H9 (cell line): ENCODE data around the gene TMEM51. TPM values are rescaled to one million over a fixed set of nuclear protein-coding genes. Genes with fewer than 3 reads are reported as not detected.
A peak's percentile ranks its signal among the peaks of the same experiment; 100 is the strongest.

Experiments used
- DNase-seq: peaks from one replicate; pipeline ENCODE4 v3.0.0-alpha.2; 2017
- H2AFZ ChIP-seq: one replicate; pipeline ENCODE4 v1.6.1; 2013; ENCODE audit warnings: mild to moderate bottlenecking, low read length, control low read depth, moderate library complexity
- H2AK5ac ChIP-seq: 2 replicates; pipeline ENCODE4 v1.6.1; 2013; ENCODE audit warnings: low read length, control low read depth, mixed read lengths; ENCODE audit not compliant: insufficient read length
- H2BK120ac ChIP-seq: one replicate; pipeline ENCODE4 v1.6.1; 2013; ENCODE audit warnings: low read depth, mild to moderate bottlenecking, low read length, control low read depth, inconsistent platforms; ENCODE audit not compliant: poor library complexity, severe bottlenecking
- H2BK12ac ChIP-seq: 2 replicates; pipeline ENCODE4 v1.6.1; 2013; ENCODE audit warnings: low read length, control low read depth, mixed read lengths, low read depth; ENCODE audit not compliant: insufficient read length
- H2BK15ac ChIP-seq: 2 replicates; pipeline ENCODE4 v1.6.1; 2013; ENCODE audit warnings: low read depth, low read length, control low read depth
- H2BK20ac ChIP-seq: one replicate; pipeline ENCODE4 v1.6.1; 2013; ENCODE audit warnings: low read depth, mild to moderate bottlenecking, low read length, control low read depth, inconsistent platforms; ENCODE audit not compliant: poor library complexity, severe bottlenecking
- H2BK5ac ChIP-seq: 2 replicates; pipeline ENCODE4 v1.6.1; 2013; ENCODE audit warnings: low read length, control low read depth, mixed read lengths; ENCODE audit not compliant: insufficient read length
- H3K14ac ChIP-seq: 2 replicates; pipeline ENCODE4 v1.6.1; 2013; ENCODE audit warnings: low read length, control low read depth; ENCODE audit not compliant: insufficient read depth
- H3K18ac ChIP-seq: 2 replicates; pipeline ENCODE4 v1.6.1; 2013; ENCODE audit warnings: low read depth, mild to moderate bottlenecking, mixed read lengths, low read length, control low read depth; ENCODE audit not compliant: insufficient read length
- H3K23ac ChIP-seq: 2 replicates; pipeline ENCODE4 v1.6.1; 2013; ENCODE audit warnings: low read length, control low read depth, mixed read lengths, low read depth; ENCODE audit not compliant: insufficient read length
- H3K23me2 ChIP-seq: 2 replicates; pipeline ENCODE4 v1.6.1; 2013; ENCODE audit warnings: low read depth, mild to moderate bottlenecking, mixed read lengths, low read length, control low read depth; ENCODE audit not compliant: insufficient read length, poor library complexity, severe bottlenecking
- H3K27ac ChIP-seq: 2 replicates; pipeline ENCODE4 v1.5.1; 2013; ENCODE audit warnings: low read length, control low read depth, mixed read lengths, low read depth; ENCODE audit not compliant: insufficient read length
- H3K27me3 ChIP-seq: 2 replicates; pipeline ENCODE4 v1.6.1; 2013; ENCODE audit warnings: low read length, control low read depth, inconsistent platforms; ENCODE audit not compliant: insufficient read depth
- H3K4ac ChIP-seq: 2 replicates; pipeline ENCODE4 v1.6.1; 2013; ENCODE audit warnings: low read depth, mild to moderate bottlenecking, control low read depth, inconsistent platforms, low read length, moderate library complexity
- H3K4me1 ChIP-seq: 2 replicates; pipeline ENCODE4 v1.6.1; 2013; ENCODE audit warnings: low read length, control low read depth, inconsistent platforms; ENCODE audit not compliant: insufficient read depth
- H3K4me2 ChIP-seq: 2 replicates; pipeline ENCODE4 v1.6.1; 2013; ENCODE audit warnings: low read length, control low read depth, mixed read lengths; ENCODE audit not compliant: insufficient read length, insufficient read depth
- H3K56ac ChIP-seq: 2 replicates; pipeline ENCODE4 v1.6.1; 2013; ENCODE audit warnings: low read depth, mild to moderate bottlenecking, mixed read lengths, low read length, control low read depth; ENCODE audit not compliant: insufficient read length
- H3K79me1 ChIP-seq: 2 replicates; pipeline ENCODE4 v1.6.1; 2013; ENCODE audit warnings: low read depth, mild to moderate bottlenecking, moderate library complexity, low read length, control low read depth, inconsistent platforms; ENCODE audit not compliant: insufficient read depth, poor library complexity, severe bottlenecking
- H3K79me2 ChIP-seq: 2 replicates; pipeline ENCODE4 v1.6.1; 2013; ENCODE audit warnings: low read length, control low read depth, inconsistent platforms; ENCODE audit not compliant: insufficient read depth
- H3K9ac ChIP-seq: 2 replicates; pipeline ENCODE4 v1.6.1; 2013; ENCODE audit warnings: low read length, control low read depth, mixed read lengths; ENCODE audit not compliant: insufficient read length; ENCODE audit errors: extremely low read depth
- H3K9me3 ChIP-seq: one replicate; pipeline ENCODE4 v1.6.1; 2013; ENCODE audit warnings: low read depth, low read length, inconsistent platforms; ENCODE audit not compliant: control insufficient read depth
- H3T11ph ChIP-seq: one replicate; pipeline ENCODE4 v1.6.1; 2013; ENCODE audit warnings: mild to moderate bottlenecking, low read length, control low read depth, inconsistent platforms
- H4K20me1 ChIP-seq: one replicate; pipeline ENCODE4 v1.6.1; 2013; ENCODE audit not compliant: control insufficient read depth, insufficient read length, insufficient read depth
- H4K5ac ChIP-seq: 2 replicates; pipeline ENCODE4 v1.6.1; 2013; ENCODE audit warnings: low read depth, mild to moderate bottlenecking, mixed read lengths, low read length, control low read depth; ENCODE audit not compliant: insufficient read length
- H4K8ac ChIP-seq: replicated peaks from 2 replicates; pipeline ENCODE4 v1.6.1; 2013; ENCODE audit warnings: low read length, control low read depth, mixed read lengths, low read depth; ENCODE audit not compliant: insufficient read length
- H4K91ac ChIP-seq: 2 replicates; pipeline ENCODE4 v1.6.1; 2013; ENCODE audit warnings: low read depth, mild to moderate bottlenecking, moderate library complexity, mixed read lengths, low read length, control low read depth; ENCODE audit not compliant: insufficient read length
- H3K27ac Mint-ChIP-seq, 3 experiments: 2 replicates in 2 of 3; 3 replicates in 1 of 3; pipeline ENCODE4 v1.8.0; 2020 to 2021; ENCODE audit warnings: mixed read lengths in 3 of 3, mild to moderate bottlenecking in 1 of 3, moderate library complexity in 1 of 3
- H3K27me3 Mint-ChIP-seq: 2 replicates; pipeline ENCODE4 v1.8.0; 2021; ENCODE audit warnings: low read depth, mild to moderate bottlenecking, moderate library complexity, mixed read lengths
- H3K36me3 Mint-ChIP-seq, 3 experiments: 2 replicates in 2 of 3; 3 replicates in 1 of 3; pipeline ENCODE4 v1.8.0; 2020 to 2021; ENCODE audit warnings: low read depth in 3 of 3, mixed read lengths in 3 of 3; ENCODE audit not compliant: insufficient read depth in 1 of 3
- H3K4me1 Mint-ChIP-seq, 2 experiments: 2 replicates each; pipeline ENCODE4 v1.8.0; 2020; ENCODE audit warnings: mixed read lengths in 2 of 2
- H3K4me3 Mint-ChIP-seq, 2 experiments: 2 replicates in 1 of 2; 3 replicates in 1 of 2; pipeline ENCODE4 v1.8.0; 2020 to 2021; ENCODE audit warnings: mild to moderate bottlenecking in 2 of 2, mixed read lengths in 2 of 2, moderate library complexity in 1 of 2
- H3K9me3 Mint-ChIP-seq, 2 experiments: 2 replicates in 1 of 2; 3 replicates in 1 of 2; pipeline ENCODE4 v1.8.0; 2020; ENCODE audit warnings: mild to moderate bottlenecking in 2 of 2, mixed read lengths in 2 of 2, moderate library complexity in 1 of 2
- WGBS: extraction: QIAGEN DNeasy Blood & Tissue Kit; methylation state at CpG from one replicate; pipeline ENCODE4 v1.1.7; 2013; ENCODE audit warnings: missing lambda C conversion rate, low lambda C conversion rate, mixed read lengths; ENCODE audit not compliant: insufficient read length; ENCODE audit errors: extremely low coverage; 5-methylcytosine and 5-hydroxymethylcytosine counted together
- total RNA-seq: library from RNA; stranded (reverse); gene quantifications from 2 replicates; pipeline ENCODE4 v1.2.1, GENCODE V29; 2021
- TF ChIP-seq, protein P1 (sequence below): fragments of 200-600 bp; sonication (generic); conservative IDR thresholded peaks from 3 replicates; pipeline ENCODE4 v1.8.0; 2021; ENCODE audit warnings: antibody characterized with exemption, mild to moderate bottlenecking

The TMEM51 gene
- total RNA-seq, 1 experiment from 2014 or later: 4.6 TPM

DNA sequence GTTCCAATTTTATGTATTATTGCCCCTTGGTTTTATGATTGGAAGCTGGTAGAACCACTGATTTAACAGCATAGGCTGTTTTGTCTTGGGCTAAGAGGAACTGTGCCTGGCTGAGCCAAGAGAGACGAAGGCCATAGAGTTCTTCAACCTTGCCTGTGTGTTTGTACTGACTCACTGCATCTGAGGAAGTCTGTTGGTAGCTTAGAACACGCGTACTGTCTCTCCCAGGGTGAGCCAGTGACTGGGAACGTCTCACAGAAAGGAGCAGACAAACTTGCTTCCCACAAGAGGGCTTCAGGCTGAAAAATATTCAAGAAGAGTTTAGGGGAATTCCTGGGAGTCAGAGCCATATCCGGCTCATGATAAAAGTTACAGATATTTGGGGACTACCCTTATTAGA lies 14.9 kb downstream of the TMEM51 start:
- no peak overlapping the region for H3T11ph ChIP-seq
- Mint-ChIP-seq H3K27me3 (no peaks in the 10 kb centered on the region; the same call in none of the 2 replicates), H3K4me3 (no peak overlapping the region), H3K27ac (0 out of 7 replicates have a peak overlapping the region, but pooled peaks of 1 of the 3 experiments have one; percentile 22), H3K9me3 (no peaks in the 10 kb centered on the region), H3K4me1 (peaks cover 9 to 21% of the 10 kb centered on the region in 2 experiments; a peak in 3 of 4 replicates), H3K36me3 (peaks cover 0 to 4% (median 0%) of the 10 kb centered on the region in 3 experiments; a peak in 4 of 7 replicates)
- no peaks in the 10 kb centered on the region for H4K20me1 ChIP-seq
- H2BK15ac ChIP-seq: no peak overlapping the region
- H3K56ac ChIP-seq: no peak overlapping the region
- H3K18ac ChIP-seq: no peak overlapping the region
- H2AFZ ChIP-seq: no peak overlapping the region
- H2AK5ac ChIP-seq: no peak overlapping the region
- no peak overlapping the region for H4K91ac ChIP-seq
- no peak overlapping the region for H3K4ac ChIP-seq
- H3K27me3 ChIP-seq: no peaks in the 10 kb centered on the region
- no peak overlapping the region for H2BK120ac ChIP-seq
- no peak overlapping the region for H4K5ac ChIP-seq
- no peak overlapping the region for H3K4me2 ChIP-seq
- H3K23ac ChIP-seq: no peak overlapping the region
- no peak overlapping the region for H3K27ac ChIP-seq
- no peak overlapping the region for H2BK20ac ChIP-seq
- no peak overlapping the region for H2BK5ac ChIP-seq
- H3K79me2 ChIP-seq: no peaks in the 10 kb centered on the region; the same call in none of the 2 replicates
- no peaks in the 10 kb centered on the region for H3K9me3 ChIP-seq
- no CpG with 5 or more reads among the region's 5 CpGs for WGBS
- DNase-seq: no peak
- no peaks in the 10 kb centered on the region; the same call in 1 of the 2 replicates for H3K4me1 ChIP-seq
- H4K8ac ChIP-seq: no peak overlapping the region
- H3K9ac ChIP-seq: no peak overlapping the region
- H3K79me1 ChIP-seq: no peaks in the 10 kb centered on the region
- no peak overlapping the region for H2BK12ac ChIP-seq
- H3K14ac ChIP-seq: no peak overlapping the region
- H3K23me2 ChIP-seq: no peaks in the 10 kb centered on the region
- TF ChIP-seq, protein P1, sequence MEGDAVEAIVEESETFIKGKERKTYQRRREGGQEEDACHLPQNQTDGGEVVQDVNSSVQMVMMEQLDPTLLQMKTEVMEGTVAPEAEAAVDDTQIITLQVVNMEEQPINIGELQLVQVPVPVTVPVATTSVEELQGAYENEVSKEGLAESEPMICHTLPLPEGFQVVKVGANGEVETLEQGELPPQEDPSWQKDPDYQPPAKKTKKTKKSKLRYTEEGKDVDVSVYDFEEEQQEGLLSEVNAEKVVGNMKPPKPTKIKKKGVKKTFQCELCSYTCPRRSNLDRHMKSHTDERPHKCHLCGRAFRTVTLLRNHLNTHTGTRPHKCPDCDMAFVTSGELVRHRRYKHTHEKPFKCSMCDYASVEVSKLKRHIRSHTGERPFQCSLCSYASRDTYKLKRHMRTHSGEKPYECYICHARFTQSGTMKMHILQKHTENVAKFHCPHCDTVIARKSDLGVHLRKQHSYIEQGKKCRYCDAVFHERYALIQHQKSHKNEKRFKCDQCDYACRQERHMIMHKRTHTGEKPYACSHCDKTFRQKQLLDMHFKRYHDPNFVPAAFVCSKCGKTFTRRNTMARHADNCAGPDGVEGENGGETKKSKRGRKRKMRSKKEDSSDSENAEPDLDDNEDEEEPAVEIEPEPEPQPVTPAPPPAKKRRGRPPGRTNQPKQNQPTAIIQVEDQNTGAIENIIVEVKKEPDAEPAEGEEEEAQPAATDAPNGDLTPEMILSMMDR: no peak
